GM12801 (cell line): ENCODE results near the gene COL4A1.

ENCODE experiments used
- CTCF ChIP-seq: IDR thresholded peaks from one replicate; pipeline ENCODE4 v1.5.1; 2011; ENCODE audit warnings: control low read depth; ENCODE audit not compliant: insufficient read length; ENCODE audit errors: extremely low read depth

COL4A1 gene

DNA sequence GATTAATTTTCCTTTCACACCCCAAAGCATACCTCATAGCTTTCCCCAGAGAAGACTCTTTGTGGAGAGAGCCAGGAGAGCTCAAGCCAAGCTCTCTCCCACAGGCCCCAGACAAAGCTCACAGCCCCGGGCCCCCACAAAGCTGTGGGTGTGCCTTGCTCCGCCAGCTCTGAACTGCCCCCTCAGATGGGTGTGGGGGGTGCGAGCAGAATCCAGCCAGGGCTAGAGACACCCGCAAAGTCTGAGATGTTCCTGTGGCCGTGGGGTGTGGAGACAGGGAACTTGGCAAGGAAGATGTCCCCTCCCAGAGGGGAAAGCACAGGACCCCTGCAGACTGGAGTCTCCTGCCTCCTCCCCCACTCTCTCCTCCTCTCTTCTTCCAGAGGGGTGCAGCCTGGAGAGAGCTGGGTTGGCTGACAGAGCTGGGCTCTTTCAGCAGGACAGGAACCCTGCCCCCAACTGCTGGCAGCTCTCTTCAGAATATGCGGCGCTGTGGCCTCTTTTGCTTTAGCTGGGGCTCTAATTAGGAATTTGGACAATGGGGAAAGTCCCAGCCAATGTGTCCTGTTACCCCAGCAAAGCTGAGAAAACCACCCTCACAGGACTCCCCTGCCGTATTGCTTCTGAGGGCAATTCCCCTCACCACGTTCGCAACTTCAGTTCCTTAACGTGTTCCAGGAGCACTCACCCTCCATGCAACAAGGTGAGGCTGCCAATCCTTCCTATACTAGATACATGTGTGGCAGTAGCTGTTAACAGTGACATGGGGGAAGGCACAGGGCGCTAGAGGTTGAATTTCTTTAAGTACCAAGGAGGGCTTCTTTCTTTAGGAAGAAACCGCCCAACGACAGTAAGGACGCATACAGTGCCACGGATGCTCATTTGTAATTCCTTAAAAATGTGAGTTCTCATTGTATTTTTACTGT lies 170.0 kb downstream of the COL4A1 start:
- TF ChIP-seq CTCF, result no peak

GRCh38 chr13:110135977-110136597 lies 170.9 kb downstream of the COL4A1 start:
- TF ChIP-seq CTCF, result no peak

DNA sequence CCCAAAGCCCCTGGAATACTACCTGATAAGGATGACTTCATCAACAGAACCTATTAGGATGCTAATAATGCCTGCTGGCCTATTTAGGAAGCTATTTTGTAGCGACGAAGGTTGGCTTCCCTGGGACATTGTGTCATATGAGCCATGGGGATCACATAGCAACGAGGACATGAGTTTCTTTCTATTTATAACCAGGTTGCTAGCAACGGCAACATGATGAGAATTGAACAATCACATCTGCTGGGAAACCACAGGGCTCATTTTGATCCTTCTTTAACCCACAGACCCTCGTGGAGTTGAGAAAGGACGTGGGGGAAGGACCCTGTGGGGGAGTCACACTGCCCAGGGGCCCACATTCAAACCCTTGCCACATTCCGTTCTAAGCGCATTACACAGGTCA lies 172.2 kb downstream of the COL4A1 start:
- TF ChIP-seq CTCF, result no peak

- no peak for TF ChIP-seq CTCF
These were observed 173.3 kb downstream of the COL4A1 start for GRCh38 chr13:110133425-110134235.

DNA sequence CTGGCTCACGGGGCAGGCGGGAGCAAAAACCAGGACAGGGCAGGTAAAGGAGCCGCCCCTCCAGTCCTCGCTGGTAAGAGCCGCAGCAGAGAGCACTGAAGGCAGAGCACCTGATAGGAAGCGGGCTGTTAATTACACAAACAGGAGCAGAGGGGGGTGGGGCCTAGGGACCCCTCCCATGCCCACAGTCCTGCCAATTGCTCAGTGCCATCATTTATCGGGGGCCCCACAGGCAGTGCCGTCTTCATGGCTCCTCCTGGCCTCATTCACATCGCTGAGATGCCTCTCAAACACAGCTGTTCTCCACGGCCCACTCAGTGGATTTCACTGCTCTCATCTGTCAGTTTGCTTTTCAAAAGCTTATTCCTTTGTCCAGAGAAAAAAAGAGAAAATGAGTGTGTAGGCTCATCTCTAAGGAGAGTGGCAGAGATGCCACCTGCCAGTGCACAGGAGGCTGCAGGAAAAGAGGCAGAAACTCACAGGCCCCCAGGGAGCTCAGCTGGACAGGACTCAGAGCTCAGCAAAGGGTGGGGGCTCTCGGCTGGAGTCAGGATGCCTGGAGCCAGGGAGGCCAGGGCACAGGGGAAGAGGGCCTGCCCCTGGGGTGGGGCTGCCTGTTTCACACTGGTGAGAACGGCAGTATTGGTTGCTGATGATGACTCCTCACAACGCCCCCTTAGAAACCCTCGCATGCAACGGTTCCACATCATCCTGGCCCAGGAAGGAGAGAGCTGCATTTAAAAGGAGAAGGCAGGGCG lies 174.6 kb downstream of the COL4A1 start:
- no peak for TF ChIP-seq CTCF

DNA sequence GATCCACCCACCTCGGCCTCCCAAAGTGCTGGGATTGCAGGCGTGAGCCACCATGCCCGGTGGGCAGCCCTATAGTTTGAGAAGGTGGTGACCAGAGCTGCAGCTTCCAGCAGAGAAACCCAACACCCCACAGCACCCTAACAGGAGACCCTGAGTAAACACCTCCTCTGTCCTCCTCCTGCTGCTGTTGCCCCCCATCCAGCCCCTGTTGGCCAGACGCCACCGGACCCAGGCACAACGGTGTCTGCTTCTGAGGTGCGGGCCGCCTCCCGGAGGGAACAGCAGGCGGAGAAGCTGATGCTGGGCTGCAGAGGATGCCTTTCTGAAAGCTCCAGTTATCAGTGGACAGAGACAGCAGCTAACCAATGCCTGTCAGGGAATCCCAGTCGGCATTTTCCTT lies 175.5 kb downstream of the COL4A1 start:
- TF ChIP-seq CTCF, result no peak
